ENCODE results near the gene CHRM1. TPM values are rescaled to one million over a fixed set of nuclear protein-coding genes. Genes with fewer than 3 reads are reported as not detected.

The CHRM1 gene
- total RNA-seq, 1 donor from 2014 or later, result 0.07 TPM

Other genes starting within 250 kb of the CHRM1 start
- 7.7 TPM for gene UQCC3, start 249.7 kb downstream of the CHRM1 start, total RNA-seq
- gene LBHD1, start 249.1 kb downstream of the CHRM1 start, total RNA-seq, result 1.7 TPM
- gene UBXN1, start 242.3 kb downstream of the CHRM1 start, total RNA-seq, result 88.6 TPM
- 3.4 TPM for gene LRRN4CL, start 231.8 kb downstream of the CHRM1 start, total RNA-seq
- gene BSCL2, start 213.9 kb downstream of the CHRM1 start, total RNA-seq, result 15.2 TPM
- not detected for gene GNG3, start 213.7 kb downstream of the CHRM1 start, total RNA-seq
- 35.8 TPM for gene HNRNPUL2, start 193.9 kb downstream of the CHRM1 start, total RNA-seq
- gene TTC9C, start 192.9 kb downstream of the CHRM1 start, total RNA-seq, result 15.1 TPM
- 10.1 TPM for gene ZBTB3, start 167.2 kb downstream of the CHRM1 start, total RNA-seq
- gene POLR2G, start 159.8 kb downstream of the CHRM1 start, total RNA-seq, result 43.5 TPM
- gene TAF6L, start 150.0 kb downstream of the CHRM1 start, total RNA-seq, result 8.8 TPM
- gene TMEM179B, start 134.0 kb downstream of the CHRM1 start, total RNA-seq, result 16.9 TPM
- gene TMEM223, start 129.4 kb downstream of the CHRM1 start, total RNA-seq, result 21.7 TPM
- gene NXF1, start 115.9 kb downstream of the CHRM1 start, total RNA-seq, result 49.6 TPM
- 19.5 TPM for gene STX5, start 89.3 kb downstream of the CHRM1 start, total RNA-seq
- not detected for gene TEX54, start 88.5 kb downstream of the CHRM1 start, total RNA-seq
- 25.8 TPM for gene WDR74, start 81.8 kb downstream of the CHRM1 start, total RNA-seq
- gene SLC3A2, start 40.5 kb downstream of the CHRM1 start, total RNA-seq, result 36.4 TPM
- gene SLC22A6, start 63.6 kb upstream of the CHRM1 start, total RNA-seq, result not detected
- gene SLC22A8, start 94.5 kb upstream of the CHRM1 start, total RNA-seq, result not detected
- gene SLC22A24, start 222.9 kb upstream of the CHRM1 start, total RNA-seq, result not detected